ENCODE measurements around the gene CIB4. TPM values are rescaled to one million over a fixed set of nuclear protein-coding genes. Genes with fewer than 3 reads are reported as not detected.

Gene CIB4
- total and polyA plus RNA-seq, 12 donors = not detected

DNA sequence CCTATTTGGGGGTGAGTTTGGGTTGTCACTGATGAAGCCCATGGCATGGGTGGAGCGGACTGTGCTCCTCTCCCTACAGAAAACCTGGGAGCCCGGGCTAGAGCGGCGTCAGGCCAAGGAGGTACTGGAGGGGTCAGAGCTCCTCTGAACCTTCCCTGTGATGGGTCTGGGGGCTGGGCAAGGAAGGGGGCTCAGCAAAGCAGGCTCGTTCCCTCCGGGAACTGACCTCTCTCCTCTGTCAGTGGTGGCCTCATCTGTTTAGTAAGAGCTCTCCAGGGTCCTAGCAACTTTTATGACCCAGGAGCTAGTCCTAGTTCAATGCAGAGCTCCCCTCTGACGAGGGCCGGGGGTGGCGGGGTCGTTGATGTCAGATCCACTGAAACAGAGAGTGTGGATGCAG is 100.9 kb downstream of the CIB4 start:
- no peaks in the 10 kb centered on the region for H3K36me3 ChIP-seq
- no peak overlapping the region for H3K4me3 ChIP-seq
- TF ChIP-seq, protein P1, sequence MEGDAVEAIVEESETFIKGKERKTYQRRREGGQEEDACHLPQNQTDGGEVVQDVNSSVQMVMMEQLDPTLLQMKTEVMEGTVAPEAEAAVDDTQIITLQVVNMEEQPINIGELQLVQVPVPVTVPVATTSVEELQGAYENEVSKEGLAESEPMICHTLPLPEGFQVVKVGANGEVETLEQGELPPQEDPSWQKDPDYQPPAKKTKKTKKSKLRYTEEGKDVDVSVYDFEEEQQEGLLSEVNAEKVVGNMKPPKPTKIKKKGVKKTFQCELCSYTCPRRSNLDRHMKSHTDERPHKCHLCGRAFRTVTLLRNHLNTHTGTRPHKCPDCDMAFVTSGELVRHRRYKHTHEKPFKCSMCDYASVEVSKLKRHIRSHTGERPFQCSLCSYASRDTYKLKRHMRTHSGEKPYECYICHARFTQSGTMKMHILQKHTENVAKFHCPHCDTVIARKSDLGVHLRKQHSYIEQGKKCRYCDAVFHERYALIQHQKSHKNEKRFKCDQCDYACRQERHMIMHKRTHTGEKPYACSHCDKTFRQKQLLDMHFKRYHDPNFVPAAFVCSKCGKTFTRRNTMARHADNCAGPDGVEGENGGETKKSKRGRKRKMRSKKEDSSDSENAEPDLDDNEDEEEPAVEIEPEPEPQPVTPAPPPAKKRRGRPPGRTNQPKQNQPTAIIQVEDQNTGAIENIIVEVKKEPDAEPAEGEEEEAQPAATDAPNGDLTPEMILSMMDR (IDR thresholded peaks at IDR 0.05) = no peak
- WGBS, 2 donors = 53 to 60% methylated on average over 10 of the region's 10 CpGs
- intact Hi-C loops (cut with DNase I) = no loop called here
- H3K4me1 ChIP-seq = no peaks in the 10 kb centered on the region
- H3K9me3 ChIP-seq = no peaks in the 10 kb centered on the region
- no peak for DNase-seq
- no peak overlapping the region for H3K27ac ChIP-seq
- H3K27me3 ChIP-seq = peaks cover 0 to 34% (median 11%) of the 10 kb centered on the region in 7 donors
- ATAC-seq = no peak

DNA sequence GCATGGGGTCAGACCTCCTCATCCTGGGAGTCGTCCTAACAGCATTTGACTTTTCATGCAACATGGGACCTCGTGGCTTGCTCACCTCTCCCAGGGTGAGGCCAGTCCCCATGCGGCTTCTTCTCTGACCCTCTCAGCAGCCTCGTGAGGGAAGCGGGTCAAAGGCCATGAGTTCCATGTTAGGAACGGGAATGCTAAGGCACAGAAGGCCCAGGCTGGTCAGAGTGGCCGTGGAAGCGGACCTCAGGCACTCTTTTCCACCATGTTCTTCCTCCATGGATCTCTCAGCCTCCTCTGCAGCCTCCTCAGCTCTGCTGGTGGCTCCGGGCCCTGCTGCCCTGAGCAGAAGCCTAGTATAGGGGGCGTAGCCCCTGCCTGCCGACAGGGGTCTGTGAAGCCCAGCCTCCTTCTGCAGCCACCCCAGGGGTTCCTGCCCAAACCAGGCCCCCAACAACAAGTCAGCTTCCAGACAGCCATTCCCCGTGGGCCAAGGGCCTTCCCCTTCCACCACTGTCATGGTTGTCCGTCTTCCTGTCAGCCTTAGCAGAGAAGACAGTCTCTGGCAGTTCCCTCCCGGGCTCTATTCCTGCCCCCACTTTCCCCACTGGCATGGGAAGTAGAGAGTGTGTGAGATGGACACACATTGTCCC is 103.2 kb downstream of the CIB4 start:
- H3K27me3 ChIP-seq = peaks cover 0 to 27% (median 11%) of the 10 kb centered on the region in 7 donors
- ATAC-seq = peak in 1 of 8 donors; percentile 32
- 74 to 81% methylated on average over 14 of the region's 14 CpGs for WGBS, 2 donors
- DNase-seq = no peak
- H3K4me1 ChIP-seq = peaks cover 0 to 11% (median 0%) of the 10 kb centered on the region in 9 donors
- no peaks in the 10 kb centered on the region for H3K9me3 ChIP-seq
- H3K36me3 ChIP-seq = no peaks in the 10 kb centered on the region
- TF ChIP-seq, protein P1 (IDR thresholded peaks at IDR 0.05) = no peak
- no peak overlapping the region for H3K4me3 ChIP-seq
- intact Hi-C loops (cut with DNase I) = no loop called here
- H3K27ac ChIP-seq = no peak overlapping the region

DNA sequence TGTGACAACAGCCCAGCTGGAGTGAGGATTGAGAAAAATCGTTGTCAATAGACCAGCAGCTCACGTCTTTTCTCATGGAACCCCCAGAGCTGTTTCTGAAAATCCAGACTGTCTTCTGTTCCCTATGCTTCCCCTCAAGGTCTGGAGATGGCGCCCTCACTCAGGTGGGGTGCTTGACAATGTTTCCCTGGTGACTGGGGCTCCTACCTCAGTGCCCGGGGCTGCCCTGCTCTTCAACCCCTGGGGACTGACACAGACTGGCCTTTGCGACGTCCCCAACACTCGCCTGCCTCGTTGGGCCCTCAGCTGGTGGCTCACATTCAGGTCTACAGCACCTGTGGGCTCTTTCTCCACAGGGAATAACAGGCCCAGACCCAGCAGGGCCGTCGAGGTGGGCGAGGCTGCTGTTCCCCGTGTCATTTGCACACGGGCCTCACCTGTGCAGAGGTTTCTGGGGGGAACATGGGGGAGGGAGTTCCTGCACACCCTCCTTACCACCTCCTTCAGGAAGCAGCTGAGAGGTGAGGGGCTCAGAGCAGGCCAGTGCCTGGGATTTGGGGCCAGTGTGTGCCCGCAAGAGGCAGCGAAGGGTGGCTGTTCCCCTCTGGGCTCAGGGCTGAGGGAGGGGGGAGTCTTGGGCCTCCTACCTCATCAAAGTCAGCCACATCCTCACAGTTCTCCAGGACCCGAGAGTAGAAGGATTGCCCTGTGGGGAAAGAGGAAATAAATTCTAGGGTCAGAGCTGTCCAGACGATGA is 103.9 kb downstream of the CIB4 start:
- TF ChIP-seq, protein P1 (IDR thresholded peaks at IDR 0.05) = no peak

DNA sequence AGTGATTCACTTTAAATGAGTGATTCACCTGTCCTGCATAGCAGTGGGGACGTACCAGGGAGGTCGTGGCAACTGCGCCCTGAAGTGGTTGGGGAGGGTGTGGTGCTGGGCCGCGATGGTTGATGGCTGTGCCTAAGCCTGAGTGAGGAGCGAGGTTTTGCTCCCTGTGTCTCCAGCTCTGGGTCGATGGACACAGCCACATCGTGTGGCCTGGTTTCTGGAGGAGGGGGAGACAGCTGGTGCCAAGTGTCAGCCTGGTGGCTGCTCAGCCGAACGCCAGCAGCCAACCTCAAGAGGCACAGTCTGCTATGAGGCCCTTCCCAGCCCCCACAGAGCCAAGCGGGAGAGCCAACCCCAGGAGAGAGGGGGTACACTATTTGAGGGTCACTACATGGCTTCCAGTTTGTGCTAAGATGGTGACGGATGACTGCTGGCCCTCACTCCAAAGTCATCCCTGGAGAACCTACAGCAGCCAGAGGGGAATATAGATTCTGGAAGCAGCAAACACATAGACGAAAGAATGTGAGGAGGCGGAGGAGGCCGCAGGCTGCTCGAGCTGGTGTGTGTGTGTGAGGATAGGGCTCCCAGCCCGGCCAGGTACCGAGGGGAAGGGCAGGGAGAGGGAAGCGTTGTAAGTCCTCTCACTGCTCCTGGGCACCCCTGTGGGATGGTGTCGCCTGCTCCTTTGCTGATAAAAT is 104.6 kb downstream of the CIB4 start:
- WGBS, 2 donors = 76 to 79% methylated on average over 20 of the region's 20 CpGs
- Histone ChIP-seq H3K4me3 (no peak overlapping the region), H3K27ac (no peak overlapping the region), H3K27me3 (peaks cover 0 to 19% (median 11%) of the 10 kb centered on the region in 7 donors), H3K9me3 (no peaks in the 10 kb centered on the region), H3K4me1 (peaks cover 0 to 11% (median 0%) of the 10 kb centered on the region in 9 donors), H3K36me3 (no peaks in the 10 kb centered on the region)
- no peak for DNase-seq
- intact Hi-C loops (cut with DNase I) = no loop called here
- TF ChIP-seq, protein P1 (IDR thresholded peaks at IDR 0.05) = no peak
- no peak for ATAC-seq

More for the DNA sequence above, 103.9 kb downstream of the CIB4 start:
- Histone ChIP-seq H3K4me3 (no peak overlapping the region), H3K9me3 (no peaks in the 10 kb centered on the region), H3K27me3 (peaks cover 0 to 22% (median 11%) of the 10 kb centered on the region in 7 donors), H3K4me1 (peaks cover 0 to 11% (median 0%) of the 10 kb centered on the region in 9 donors), H3K36me3 (no peaks in the 10 kb centered on the region), H3K27ac (no peak overlapping the region)
- WGBS, 2 donors = 77 to 79% methylated on average over 17 of the region's 17 CpGs
- DNase-seq (no peak), ATAC-seq (no peak)
- intact Hi-C loops (cut with DNase I) = no loop called here

All from heart right ventricle (tissue), 16 donors.